LNCaP clone FGC (cell line): Measurements from ENCODE around the gene TGFBR2.

Experiments
- DNase-seq: peaks from one replicate; pipeline ENCODE4 v3.0.0-alpha.2; 2011; ENCODE audit warnings: low read depth
- H3K4me3 ChIP-seq: 2 replicates; pipeline ENCODE4 v1.5.1; 2011; ENCODE audit warnings: mild to moderate bottlenecking, low read depth, low read length, control low read depth
- CTCF ChIP-seq: IDR thresholded peaks from 2 replicates; pipeline ENCODE4 v1.5.1; 2012; ENCODE audit warnings: mild to moderate bottlenecking; ENCODE audit not compliant: control insufficient read depth, insufficient read depth; ENCODE audit errors: extremely low read depth

TGFBR2 gene

GRCh38 chr3:30641416-30642251 is 35.2 kb downstream of the TGFBR2 start:
- no peak for TF ChIP-seq CTCF
- no peak overlapping the region for H3K4me3 ChIP-seq
- DNase-seq = no peak

- no peak for TF ChIP-seq CTCF
- no peak for DNase-seq
- no peak overlapping the region for H3K4me3 ChIP-seq
These were observed 36.5 kb downstream of the TGFBR2 start for GRCh38 chr3:30642849-30643361.

GRCh38 chr3:30643763-30644462 is 37.5 kb downstream of the TGFBR2 start:
- DNase-seq = no peak
- H3K4me3 ChIP-seq = no peak overlapping the region
- TF ChIP-seq CTCF = no peak

- H3K4me3 ChIP-seq = no peak overlapping the region
- DNase-seq = no peak
- no peak for TF ChIP-seq CTCF
These were observed 38.2 kb downstream of the TGFBR2 start for GRCh38 chr3:30644615-30645014.

GRCh38 chr3:30645077-30645476 is 38.7 kb downstream of the TGFBR2 start:
- no peak overlapping the region for H3K4me3 ChIP-seq
- TF ChIP-seq CTCF = no peak
- DNase-seq = no peak

GRCh38 chr3:30646181-30646876 is 39.9 kb downstream of the TGFBR2 start:
- H3K4me3 ChIP-seq = no peak overlapping the region
- TF ChIP-seq CTCF = no peak
- no peak for DNase-seq
